GM11168 (cell line): ENCODE measurements around the gene TRAPPC10.

ENCODE experiments used
- in situ Hi-C: fragments of 300-500 bp; cut with MboI; formaldehyde crosslinking; loops from one replicate; pipeline ENCODE4 v1.12.0; 2022; ENCODE audit warnings: low sequenced_read_pairs; ENCODE audit not compliant: unreplicated experiment

TRAPPC10 gene

DNA sequence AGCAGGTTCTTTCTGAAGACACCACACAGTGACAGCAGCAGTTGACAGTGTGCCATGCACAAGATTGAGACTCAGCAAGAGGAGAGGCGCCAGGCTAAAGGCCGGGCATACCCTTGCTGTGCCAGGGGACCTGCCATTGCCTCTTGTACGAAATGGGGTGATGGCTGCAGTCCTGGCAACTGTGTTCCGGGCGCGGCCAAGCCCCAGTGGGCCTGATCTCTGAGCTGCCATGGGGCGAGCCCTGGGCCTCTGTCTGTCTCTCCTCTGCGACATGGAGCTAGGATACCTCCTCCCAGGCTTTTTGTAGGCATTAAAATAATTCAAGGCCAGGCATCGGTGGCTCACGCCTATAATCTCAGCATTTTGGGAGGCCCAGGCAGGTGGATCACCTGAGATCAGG is 9.6 kb upstream of the TRAPPC10 start:
- in situ Hi-C loops = no loop called here

DNA sequence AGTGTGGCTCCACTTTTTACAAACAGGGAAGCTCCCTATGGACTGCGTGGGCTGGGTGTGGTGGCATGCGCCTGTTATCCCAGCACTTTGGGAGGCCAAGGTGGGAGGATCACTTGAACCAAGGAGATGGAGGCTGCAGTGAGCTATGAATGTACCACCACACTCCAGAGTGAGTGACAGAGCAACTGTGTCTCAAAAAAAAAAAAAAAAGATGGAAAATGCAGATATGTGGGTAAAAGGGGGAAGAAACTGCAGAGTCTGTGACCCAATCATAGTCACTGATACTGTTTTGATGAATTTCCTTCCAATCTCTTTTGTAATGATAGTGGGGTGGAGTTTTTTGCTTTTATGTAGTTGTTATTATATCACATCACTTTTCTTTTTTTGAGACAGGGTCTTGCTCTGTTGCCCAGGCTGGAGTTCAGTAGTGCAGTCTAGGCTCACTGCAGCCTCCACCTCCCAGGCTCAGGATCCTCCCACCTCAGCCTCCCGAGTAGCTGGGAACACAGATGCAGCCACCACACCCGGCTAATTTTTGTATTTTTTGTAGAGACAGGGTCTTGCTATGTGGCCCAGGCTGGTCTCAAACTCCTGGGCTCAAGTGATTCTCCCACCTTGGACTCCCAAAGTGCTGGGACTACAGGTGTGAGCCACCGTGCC is 8.7 kb upstream of the TRAPPC10 start:
- in situ Hi-C loops = no loop called here

DNA sequence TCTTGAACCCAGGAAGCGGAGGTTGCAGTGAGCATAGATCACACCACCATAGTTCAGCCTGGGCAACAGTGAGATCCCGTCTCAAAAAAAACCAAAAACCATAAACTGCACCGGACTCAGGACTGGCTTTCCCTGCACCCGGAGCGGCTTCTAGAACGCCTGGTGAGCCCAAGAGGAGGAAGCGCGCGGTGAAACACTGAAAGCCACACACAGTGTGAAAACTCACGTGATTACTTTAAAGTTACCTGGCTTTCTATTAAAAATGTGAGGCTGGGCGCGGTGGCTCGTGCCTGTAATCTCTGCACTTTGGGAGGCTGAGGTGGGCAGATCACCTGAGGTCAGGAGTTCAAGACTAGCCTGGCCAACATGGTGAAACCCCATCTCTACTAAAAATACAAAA is 7.0 kb upstream of the TRAPPC10 start:
- in situ Hi-C loops = no loop called here

DNA sequence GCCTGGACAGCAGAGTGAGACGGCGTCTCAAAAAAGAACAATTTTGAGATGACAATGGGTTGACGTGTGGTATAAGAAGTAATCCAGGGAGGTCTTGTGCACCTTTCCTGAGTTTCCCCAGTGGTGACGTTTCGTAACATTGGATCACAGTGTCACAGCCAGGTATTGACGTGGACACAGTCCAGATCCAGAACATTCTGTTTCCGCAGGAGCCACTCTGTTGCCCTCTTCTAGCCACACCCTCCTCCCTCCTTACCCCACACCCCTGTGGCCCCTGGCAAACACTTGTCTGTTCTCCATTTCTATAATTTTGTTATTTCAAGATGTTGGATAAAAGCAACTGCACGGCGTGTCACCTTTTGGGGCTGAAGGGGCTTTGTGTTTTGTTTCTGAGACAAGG is 6.5 kb upstream of the TRAPPC10 start:
- in situ Hi-C loops = no loop called here

DNA sequence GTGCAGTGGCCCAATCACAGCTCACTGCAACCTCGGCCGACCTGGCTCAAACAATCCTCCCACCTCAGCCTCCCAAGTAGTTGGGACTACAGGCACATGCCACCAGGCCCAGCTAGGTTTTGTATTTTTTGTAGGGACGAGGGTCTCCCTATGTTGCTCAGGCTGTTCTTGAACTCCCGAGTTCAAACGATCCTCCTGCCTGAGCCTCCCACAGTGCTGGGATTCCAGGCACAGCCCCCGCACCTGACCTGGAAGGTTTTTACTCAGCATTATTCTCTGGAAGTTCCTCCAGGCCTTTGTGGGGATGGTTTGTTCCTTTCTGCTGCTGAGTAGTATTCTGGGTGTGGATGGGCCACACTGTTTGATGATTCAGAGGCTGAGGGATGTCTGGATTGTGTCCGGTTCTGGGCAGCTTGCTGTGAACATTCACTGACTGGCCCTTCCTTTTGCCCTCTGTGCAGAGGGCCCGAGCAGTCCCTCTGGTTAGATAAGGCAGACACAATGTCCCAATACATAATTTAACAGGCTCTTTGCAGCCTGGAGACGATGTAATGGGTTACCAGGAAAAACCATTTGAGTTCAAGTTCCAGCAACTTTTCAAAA is 6.0 kb upstream of the TRAPPC10 start:
- in situ Hi-C loops = no loop called here

DNA sequence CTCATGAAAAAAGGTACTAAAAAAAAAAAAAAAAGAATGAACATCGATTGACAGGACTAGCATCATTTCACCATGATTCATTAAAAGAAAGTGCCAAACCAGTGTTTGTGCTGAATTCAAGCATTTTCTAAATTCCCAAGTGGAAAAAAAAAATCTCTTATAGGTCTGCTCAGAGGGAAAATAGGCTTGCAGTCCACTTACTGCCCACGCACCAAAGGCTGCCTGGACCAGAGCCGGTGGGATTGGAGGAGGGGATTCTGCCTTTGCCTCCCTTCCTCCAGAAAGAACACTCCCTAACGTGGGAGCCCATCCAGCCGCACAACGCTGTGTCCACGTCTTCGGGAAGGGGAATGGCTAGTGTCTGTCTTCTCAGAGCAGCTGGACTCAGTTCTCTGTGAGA is 5.5 kb upstream of the TRAPPC10 start:
- in situ Hi-C loops = no loop called here

DNA sequence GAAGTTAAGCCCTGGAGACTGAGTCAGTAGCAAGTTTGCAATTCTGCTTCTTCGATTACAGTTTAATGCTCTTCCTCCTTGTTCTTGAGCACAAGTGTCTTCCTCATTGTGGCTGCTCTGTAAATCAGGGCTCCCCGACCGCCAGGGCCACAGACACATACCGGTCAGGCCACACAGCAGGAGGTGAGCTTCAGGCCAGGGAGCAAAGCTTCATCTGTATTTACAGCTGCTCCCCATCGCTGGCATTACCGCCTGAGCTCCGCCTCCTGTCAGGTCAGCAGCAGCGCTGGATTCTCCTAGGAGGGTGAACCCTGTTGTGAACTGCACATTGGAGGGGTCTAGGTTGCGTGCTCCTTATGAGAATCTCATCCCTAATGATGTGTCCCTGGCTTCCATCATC is 1.7 kb upstream of the TRAPPC10 start:
- in situ Hi-C loops = no loop called here

DNA sequence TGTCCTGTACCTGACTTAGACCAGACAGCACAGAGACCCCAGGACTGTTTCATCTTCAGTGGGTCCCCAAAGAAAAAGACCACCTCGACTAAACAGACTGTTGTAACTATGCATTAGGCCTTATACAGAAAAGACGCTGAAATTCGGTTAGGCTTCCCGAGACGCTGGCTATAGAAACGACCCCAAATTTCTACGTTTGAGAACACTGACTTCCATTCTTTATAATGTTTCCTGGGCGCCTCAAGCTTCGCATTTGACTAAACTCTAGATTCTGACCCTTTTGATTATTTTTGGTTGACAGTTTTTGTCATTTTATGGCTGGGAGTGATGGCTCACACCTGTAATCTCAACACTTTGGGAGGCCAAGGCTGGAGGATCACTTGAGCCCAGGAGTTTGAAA is 986 bp upstream of the TRAPPC10 start:
- in situ Hi-C loops = no loop called here

DNA sequence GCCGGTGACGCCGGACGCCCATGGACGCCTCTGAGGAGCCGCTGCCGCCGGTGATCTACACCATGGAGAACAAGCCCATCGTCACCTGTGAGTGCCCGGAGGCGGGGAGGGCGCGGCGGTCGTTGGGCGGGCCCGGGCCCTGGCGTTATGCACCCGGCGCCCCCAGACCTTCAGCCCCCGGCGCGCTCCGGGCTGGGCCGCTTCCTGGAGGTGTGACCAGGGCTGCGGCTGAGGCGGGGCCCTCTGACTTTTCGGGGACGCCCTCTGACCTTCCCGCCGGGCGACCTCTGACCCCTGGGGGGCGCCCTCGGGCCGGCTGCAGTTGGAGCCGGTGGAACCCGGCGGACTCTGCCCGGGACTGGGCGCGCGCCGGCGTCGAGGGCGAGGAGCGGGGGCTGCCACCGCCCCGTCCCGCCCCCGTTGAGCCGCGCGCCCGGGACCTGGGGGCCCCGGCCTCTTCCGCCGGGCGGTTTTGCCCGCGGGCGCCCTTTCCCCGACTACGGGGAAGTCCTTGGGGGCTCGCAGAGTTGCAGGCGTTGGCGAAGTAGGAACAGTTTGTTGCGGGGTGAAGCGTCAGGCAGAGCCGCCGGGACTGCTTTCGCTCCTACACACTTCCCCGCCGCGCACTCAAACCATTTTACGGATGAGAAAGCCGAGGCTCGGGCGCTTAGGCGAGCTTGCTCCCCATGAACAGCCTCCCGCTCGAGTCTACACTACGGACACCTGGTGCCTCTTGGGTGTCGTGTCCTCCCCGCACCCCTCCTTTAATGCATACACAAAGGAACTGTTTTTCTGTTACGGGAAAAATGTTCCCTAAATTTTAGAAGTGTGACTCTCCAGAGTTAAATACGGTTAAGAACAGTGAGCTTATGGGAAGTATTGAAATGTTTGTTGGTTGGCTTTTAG is 618 bp downstream of the TRAPPC10 start:
- in situ Hi-C loops = no loop called here

DNA sequence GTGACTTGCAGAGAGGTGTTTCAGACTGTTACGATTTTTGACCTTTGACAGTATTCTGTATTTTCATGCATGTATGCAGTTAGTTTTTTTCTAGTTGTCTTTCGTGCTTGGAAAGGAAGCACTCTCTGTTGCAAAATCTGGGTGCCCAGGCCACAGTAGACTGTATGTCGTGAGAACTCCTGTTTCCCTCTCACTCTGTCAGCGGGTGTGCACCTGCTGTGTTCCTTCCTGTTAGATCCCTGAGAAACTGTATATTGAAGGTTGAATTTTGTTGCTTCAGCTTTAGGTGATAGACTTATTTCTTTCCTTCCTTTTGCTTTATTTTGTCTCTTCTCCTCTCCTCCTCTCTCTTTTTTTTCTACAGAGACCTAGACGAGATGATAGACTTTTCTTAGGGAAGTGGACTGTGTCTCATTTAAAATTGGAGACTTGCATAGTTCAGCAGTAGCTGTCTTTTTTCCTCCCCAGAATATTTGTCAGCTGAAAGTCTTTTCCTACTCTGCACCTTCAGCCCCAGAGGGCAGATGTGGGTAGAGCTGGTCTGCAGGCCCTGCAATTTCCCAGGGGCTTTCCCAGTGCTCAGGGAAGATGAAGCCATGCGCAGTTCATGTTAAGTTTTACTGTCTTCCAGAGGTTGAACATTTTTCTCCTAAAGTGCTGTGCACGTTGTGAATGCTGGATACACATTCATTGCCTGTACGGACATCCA is 1.4 kb downstream of the TRAPPC10 start:
- in situ Hi-C loops = no loop called here

DNA sequence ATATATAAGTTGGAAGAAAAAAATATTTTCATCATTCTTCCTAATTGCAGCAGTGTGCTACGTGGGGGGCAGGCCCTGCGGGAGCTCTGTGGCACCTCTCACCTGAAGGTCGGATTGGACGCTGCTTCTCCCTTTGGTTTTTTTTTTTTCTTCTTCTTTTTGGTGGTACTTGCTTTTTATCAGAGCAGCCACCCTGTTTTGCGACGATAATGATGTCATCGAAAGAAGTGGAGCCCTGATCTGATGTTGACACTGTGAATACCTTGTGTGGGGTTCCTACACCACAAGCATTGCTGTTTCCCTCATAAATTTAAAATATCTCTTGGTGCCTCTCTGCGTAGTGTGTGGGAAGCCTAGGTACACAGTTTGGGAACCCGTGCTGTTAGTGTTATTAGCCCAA is 5.5 kb downstream of the TRAPPC10 start:
- in situ Hi-C loops = no loop called here

DNA sequence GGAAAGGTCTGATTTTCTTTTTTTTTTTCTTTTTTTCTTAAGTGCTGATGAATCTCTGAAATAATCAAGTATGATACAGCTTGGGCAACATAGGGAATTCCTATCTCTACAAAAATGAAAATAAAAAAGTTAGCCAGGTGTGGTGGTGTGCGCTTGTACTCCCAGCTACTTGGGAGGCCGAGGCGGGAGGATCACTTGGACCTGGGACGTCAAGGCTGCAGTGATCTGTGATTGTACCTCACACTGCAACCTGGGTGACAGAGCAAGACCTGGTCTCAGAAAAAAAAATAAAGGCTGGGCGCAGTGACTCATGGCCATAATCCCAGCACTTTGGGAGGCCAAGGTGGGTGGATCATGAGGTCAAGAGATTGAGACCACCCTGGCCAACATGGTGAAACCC is 6.0 kb downstream of the TRAPPC10 start:
- in situ Hi-C loops = no loop called here

DNA sequence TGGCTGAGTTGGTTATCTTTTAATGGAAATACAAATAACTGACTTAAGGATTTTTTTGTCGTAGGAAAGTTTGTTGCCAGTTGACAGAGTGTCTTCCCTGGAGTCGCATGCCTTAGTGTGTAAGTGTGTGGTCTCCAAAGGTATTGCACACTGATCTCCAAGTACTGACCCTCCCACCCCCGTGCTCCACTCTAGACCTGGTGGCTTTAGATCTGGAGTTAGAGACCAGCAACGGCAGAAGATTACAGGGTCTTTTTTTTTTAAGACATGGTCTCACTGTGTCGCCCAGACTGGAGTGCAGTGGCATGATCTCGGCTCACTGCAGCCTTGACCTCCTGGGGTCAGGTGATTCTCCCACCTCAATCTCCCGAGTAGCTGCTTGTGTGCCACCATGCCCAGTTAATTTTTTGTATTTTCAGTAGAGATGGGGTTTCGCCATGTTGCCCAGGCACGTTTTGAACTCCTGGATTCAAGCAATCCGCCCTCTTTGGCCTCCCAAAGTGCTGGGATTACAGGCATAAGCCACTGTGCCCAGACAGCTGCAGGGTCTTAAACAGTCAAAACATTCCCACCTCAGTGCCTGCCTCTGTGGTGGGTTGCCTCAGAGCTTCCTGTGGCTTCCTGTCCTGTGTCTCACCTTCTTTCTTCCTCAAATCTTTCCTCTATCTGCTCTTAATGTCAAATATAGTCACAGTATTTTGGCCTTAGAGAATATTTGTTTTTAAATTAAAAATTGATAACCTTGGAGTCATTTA is 6.9 kb downstream of the TRAPPC10 start:
- in situ Hi-C loops = no loop called here

DNA sequence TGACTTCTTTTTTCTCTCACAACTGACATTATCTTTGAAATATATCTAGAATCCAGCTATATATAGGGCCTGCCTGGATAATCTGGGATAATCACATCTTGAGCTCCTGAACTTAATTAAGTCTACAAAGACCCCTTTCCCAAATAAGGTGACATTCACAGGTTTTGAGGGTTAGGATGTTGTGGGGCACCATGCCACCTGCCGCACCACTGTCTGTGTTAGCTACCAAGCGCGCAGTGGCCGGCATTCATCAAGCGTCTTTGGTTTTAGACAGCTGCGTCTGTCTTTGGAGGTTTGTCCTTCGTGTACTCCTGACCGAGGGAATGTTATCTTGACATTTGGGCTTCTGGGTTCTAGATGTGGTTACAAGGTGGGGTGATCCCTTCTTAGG is 7.5 kb downstream of the TRAPPC10 start:
- in situ Hi-C loops = no loop called here

DNA sequence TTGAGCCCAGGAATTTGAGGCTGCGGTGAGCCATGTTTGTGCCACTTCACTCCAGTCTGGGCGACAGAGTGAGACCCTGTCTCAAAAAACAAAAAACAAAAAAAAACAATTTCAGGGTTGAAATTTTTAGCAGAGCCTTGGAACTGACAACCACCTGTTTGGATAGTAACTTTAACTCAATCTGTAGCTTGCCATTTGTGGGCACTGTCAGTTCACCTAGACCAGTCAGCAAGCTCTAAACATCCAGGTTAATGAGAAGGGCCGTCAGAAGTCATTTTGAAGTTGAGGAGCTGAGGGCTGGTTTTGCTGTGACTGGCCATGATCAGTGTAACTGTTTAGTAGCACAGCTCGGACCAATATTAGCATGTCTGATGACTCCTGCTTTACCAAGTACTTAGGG is 8.4 kb downstream of the TRAPPC10 start:
- in situ Hi-C loops = no loop called here

DNA sequence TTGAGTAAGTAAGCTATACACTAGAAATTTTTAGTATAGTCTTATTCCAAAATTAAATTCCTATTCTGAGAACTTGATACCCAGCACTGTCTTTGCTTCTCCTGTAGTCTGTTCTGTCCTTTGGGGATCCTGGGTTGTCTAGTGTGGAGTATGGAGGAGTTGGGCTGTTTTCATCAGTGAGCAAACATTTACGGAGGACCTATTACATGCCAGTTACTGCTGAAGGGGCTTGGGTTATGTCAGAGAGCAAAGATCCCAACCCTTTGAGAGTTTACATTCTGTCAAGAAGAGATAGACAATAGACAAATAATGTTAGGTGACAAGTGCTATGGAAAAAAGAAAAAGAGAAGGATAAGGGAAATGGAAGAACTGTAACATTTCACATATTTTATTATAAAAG is 9.0 kb downstream of the TRAPPC10 start:
- in situ Hi-C loops = no loop called here

DNA sequence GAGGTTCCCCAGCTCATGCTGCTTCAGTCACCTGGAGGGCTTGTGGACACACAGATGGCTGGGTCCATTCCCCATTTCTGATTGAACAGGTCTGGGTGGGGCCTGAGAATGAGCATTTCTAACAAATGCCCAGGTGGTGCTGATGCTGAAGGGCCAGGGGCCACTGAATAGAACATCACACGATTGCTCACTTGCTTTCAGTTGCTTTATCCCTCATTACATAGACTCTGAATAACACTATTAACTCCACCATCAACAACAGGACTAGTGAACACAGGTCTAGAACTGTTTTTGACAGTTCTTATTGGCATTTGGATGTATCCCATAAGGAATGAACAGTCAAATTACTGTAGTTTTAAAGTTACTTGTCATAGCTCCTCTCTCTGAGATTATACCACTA is 12.1 kb downstream of the TRAPPC10 start:
- in situ Hi-C loops = no loop called here

DNA sequence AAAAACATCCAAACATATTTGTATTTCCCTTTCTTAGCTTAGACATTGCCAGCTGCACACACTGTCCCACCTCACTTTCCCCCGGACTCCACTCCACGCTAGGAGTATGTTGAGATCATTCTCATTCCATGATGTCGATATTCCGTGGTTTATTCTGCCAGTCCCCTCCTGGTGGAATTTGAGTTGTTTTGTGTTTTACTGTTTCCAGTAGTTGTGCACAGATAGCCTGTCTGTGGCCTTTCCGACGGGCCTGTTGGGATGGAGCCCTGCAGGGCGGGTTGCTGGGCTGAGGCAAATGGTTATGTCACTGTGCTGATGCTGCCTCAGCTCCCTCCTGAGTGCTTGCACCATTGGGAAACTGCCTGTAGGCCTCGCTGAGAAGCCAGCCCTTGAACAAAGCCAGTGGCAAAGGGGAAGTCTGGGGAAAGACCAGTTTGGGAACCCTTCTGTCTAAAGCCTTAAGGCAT is 12.8 kb downstream of the TRAPPC10 start:
- in situ Hi-C loops = no loop called here

DNA sequence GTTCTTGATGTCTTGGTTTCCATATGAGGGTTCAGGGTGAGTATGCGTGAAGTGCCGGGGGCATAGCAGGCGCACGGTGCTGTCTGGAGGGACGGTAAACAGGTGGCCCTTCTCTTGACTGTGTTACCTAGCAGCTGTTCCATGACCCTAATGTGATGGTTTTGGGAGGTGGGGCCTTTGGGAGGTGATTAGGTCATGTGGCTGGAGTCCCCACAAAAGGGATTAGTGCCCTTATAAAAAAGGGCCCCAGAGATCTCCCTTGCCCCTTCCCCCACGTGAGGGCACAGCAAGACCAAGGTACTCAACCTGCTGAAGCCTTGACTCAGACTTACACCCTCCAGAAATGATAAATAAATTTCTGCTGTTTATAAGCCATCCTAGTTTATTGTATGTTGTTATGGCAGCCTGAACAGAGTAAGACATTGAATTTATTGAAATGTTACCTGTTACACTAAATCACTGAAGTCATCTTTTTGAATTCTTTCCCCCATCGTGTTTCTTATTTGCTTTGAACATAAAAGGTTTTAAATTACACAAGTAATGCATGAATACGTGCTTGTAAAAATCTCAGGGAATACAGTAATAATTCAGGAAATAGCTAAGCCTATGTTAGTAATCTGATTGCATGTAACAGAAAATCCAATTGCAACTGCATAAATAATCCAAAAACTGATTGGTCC is 15.6 kb downstream of the TRAPPC10 start:
- in situ Hi-C loops = no loop called here

DNA sequence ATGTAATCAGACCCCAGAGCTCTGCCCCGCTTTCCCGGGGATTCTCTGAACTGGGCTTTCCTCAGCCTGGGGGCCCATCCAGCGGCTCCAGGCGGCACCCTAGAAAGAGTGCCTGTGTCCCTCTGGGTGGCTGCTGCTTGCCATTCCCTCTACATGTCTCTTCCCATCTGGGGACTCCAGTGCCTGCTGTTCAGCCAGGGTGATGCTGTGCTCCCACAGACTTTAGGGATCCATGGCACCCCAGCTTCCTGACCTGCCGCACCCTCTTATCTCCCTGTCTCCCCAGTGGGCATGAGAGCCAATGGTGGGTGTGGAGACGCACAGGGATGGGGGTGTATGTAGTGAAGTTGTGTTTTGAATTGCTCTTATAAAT is 16.2 kb downstream of the TRAPPC10 start:
- in situ Hi-C loops = no loop called here
